WTC11 (cell line): ENCODE data around the gene KCNG4.
"Not testable (repeated sequence)": the region's sequence is repeated elsewhere in the genome, so short reads cannot be mapped to it uniquely, and the experiment has no call there.

ENCODE experiments used
- ETV6 ChIP-seq: sonication (generic); formaldehyde crosslinking; IDR thresholded peaks from 2 replicates; pipeline ENCODE4 v1.8.1; 2022; ENCODE audit warnings: mild to moderate bottlenecking, missing genetic modification reagents
- FOXJ3 ChIP-seq: sonication (generic); formaldehyde crosslinking; IDR thresholded peaks from 2 replicates; pipeline ENCODE4 v1.9.0; 2021; ENCODE audit warnings: missing genetic modification reagents, mild to moderate bottlenecking, borderline replicate concordance
- RELA ChIP-seq: sonication (generic); formaldehyde crosslinking; IDR thresholded peaks from 2 replicates; pipeline ENCODE4 v1.8.1; 2022; ENCODE audit warnings: missing genetic modification reagents, mild to moderate bottlenecking, borderline replicate concordance
- TEAD4 ChIP-seq: sonication (generic); formaldehyde crosslinking; IDR thresholded peaks from 2 replicates; pipeline ENCODE4 v1.8.0; 2022; ENCODE audit warnings: mild to moderate bottlenecking, missing genetic modification reagents
- ZNF232 ChIP-seq: sonication (generic); formaldehyde crosslinking; IDR thresholded peaks from 2 replicates; pipeline ENCODE4 v1.8.0; 2022; ENCODE audit warnings: mild to moderate bottlenecking, missing genetic modification reagents
- TF ChIP-seq, protein P1 (sequence below): fragments of 200-600 bp; IDR thresholded peaks from 2 replicates; pipeline ENCODE4 v1.8.0; 2022; ENCODE audit warnings: antibody characterized with exemption
- TF ChIP-seq, protein P2 (sequence below): sonication (generic); formaldehyde crosslinking; IDR thresholded peaks from 2 replicates; pipeline ENCODE4 v1.8.1; 2022; ENCODE audit warnings: low read depth, mild to moderate bottlenecking, moderate library complexity, missing genetic modification reagents, borderline replicate concordance
- TF ChIP-seq, protein P3 (sequence below): sonication (generic); formaldehyde crosslinking; conservative IDR thresholded peaks from 2 replicates; pipeline ENCODE4 v1.8.1; 2022; ENCODE audit warnings: mild to moderate bottlenecking, missing genetic modification reagents
- TF ChIP-seq, protein P4 (sequence below): sonication (generic); formaldehyde crosslinking; IDR thresholded peaks from 2 replicates; pipeline ENCODE4 v1.8.1; 2023; ENCODE audit warnings: mild to moderate bottlenecking, missing genetic modification reagents, moderate library complexity

DNA sequence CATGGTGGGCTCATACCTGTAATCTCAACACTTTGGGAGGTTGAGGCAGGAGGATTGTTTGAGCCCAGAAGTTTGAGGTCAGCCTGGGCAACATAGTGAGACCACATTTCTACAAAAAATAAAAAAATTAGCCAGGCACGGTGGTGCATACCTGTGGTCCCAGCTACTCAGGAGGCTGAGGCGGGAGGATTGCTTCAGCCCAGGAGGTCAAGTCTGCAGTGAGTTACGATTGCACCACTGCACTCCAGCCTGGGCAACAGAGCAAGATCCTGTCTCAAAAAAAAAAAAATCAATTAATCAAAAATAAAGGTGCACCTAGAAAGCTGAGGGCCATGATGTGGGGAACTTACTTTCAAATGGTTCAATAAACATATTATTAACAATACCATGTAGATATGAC is 23.7 kb downstream of the KCNG4 start:
- TF ChIP-seq, protein P1, sequence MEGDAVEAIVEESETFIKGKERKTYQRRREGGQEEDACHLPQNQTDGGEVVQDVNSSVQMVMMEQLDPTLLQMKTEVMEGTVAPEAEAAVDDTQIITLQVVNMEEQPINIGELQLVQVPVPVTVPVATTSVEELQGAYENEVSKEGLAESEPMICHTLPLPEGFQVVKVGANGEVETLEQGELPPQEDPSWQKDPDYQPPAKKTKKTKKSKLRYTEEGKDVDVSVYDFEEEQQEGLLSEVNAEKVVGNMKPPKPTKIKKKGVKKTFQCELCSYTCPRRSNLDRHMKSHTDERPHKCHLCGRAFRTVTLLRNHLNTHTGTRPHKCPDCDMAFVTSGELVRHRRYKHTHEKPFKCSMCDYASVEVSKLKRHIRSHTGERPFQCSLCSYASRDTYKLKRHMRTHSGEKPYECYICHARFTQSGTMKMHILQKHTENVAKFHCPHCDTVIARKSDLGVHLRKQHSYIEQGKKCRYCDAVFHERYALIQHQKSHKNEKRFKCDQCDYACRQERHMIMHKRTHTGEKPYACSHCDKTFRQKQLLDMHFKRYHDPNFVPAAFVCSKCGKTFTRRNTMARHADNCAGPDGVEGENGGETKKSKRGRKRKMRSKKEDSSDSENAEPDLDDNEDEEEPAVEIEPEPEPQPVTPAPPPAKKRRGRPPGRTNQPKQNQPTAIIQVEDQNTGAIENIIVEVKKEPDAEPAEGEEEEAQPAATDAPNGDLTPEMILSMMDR = not testable (repeated sequence)
- TF ChIP-seq TEAD4 (CRISPR knock-in tag); ZNF232 (CRISPR knock-in tag); ETV6 (CRISPR knock-in tag); FOXJ3 (CRISPR knock-in tag); RELA: not testable (repeated sequence)
- TF ChIP-seq, protein P2, sequence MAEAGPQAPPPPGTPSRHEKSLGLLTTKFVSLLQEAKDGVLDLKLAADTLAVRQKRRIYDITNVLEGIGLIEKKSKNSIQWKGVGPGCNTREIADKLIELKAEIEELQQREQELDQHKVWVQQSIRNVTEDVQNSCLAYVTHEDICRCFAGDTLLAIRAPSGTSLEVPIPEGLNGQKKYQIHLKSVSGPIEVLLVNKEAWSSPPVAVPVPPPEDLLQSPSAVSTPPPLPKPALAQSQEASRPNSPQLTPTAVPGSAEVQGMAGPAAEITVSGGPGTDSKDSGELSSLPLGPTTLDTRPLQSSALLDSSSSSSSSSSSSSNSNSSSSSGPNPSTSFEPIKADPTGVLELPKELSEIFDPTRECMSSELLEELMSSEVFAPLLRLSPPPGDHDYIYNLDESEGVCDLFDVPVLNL = not testable (repeated sequence)
- TF ChIP-seq, protein P3, sequence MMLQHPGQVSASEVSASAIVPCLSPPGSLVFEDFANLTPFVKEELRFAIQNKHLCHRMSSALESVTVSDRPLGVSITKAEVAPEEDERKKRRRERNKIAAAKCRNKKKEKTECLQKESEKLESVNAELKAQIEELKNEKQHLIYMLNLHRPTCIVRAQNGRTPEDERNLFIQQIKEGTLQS (CRISPR knock-in tag) = not testable (repeated sequence)
- TF ChIP-seq, protein P4, sequence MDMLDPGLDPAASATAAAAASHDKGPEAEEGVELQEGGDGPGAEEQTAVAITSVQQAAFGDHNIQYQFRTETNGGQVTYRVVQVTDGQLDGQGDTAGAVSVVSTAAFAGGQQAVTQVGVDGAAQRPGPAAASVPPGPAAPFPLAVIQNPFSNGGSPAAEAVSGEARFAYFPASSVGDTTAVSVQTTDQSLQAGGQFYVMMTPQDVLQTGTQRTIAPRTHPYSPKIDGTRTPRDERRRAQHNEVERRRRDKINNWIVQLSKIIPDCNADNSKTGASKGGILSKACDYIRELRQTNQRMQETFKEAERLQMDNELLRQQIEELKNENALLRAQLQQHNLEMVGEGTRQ = not testable (repeated sequence)
